SK-N-SH (cell line): ENCODE measurements around the gene RBMS3.

Source experiments
- CHD2 ChIP-seq: fragments of 150-350 bp; IDR thresholded peaks from 2 replicates; pipeline ENCODE4 v1.6.1; 2018; ENCODE audit warnings: low read length; ENCODE audit not compliant: partially characterized antibody
- CTCF ChIP-seq: fragments of 200-600 bp; sonication (generic); IDR thresholded peaks from 2 replicates; pipeline ENCODE4 v1.6.1; 2017; ENCODE audit warnings: antibody characterized with exemption, mild to moderate bottlenecking, moderate library complexity
- EP300 ChIP-seq, 2 experiments: IDR thresholded peaks; 2 replicates each; pipeline versions ENCODE4 v1.4.0 to v1.6.1; 2012; ENCODE audit warnings: borderline replicate concordance in 1 of 2, low read depth in 1 of 2, low read length in 1 of 2
- EZH2phosphoT487 ChIP-seq: fragments of 200-600 bp; sonication (generic); IDR thresholded peaks from 2 replicates; pipeline ENCODE4 v1.6.1; 2017; ENCODE audit warnings: low read depth, mixed run types, mild to moderate bottlenecking, antibody characterized with exemption, moderate library complexity, borderline replicate concordance
- GABPA ChIP-seq: IDR thresholded peaks from 2 replicates; pipeline ENCODE4 v1.4.0; 2012; ENCODE audit warnings: low read depth, mild to moderate bottlenecking
- GATA2 ChIP-seq: sonication (generic); formaldehyde crosslinking; IDR thresholded peaks from 2 replicates; pipeline ENCODE4 v1.5.0; 2020; ENCODE audit warnings: mild to moderate bottlenecking, missing genetic modification reagents
- JUND ChIP-seq: IDR thresholded peaks from 2 replicates; pipeline ENCODE4 v1.4.0; 2012
- POLR2AphosphoS5 ChIP-seq: IDR thresholded peaks from 2 replicates; pipeline ENCODE4 v1.6.1; 2012; ENCODE audit warnings: low read depth, low read length
- RAD21 ChIP-seq: IDR thresholded peaks from 2 replicates; pipeline ENCODE4 v1.6.1; 2012; ENCODE audit warnings: mild to moderate bottlenecking, low read length
- RCOR1 ChIP-seq: fragments of 150-350 bp; IDR thresholded peaks from 2 replicates; pipeline ENCODE4 v1.6.1; 2017; ENCODE audit warnings: antibody characterized with exemption, low read length
- REST ChIP-seq: IDR thresholded peaks from 2 replicates; pipeline ENCODE4 v1.6.1; 2012; ENCODE audit warnings: mild to moderate bottlenecking, low read depth, low read length, moderate library complexity
- TAF1 ChIP-seq: IDR thresholded peaks from 2 replicates; pipeline ENCODE4 v1.6.1; 2012; ENCODE audit warnings: low read depth, mild to moderate bottlenecking, low read length, moderate library complexity, borderline replicate concordance
- USF1 ChIP-seq: IDR thresholded peaks from 2 replicates; pipeline ENCODE4 v1.4.0; 2012; ENCODE audit warnings: low read depth, borderline replicate concordance
- TF ChIP-seq, protein P1 (sequence below): IDR thresholded peaks from 2 replicates; pipeline ENCODE4 v1.4.0; 2012; ENCODE audit warnings: low read depth

GRCh38 chr3:29901097-29901496 lies 620.2 kb downstream of the RBMS3 start:
- TF ChIP-seq GATA2 (no peak), CTCF (no peak), TAF1 (no peak), EZH2phosphoT487 (no peak), JUND (no peak), GABPA (no peak), RAD21 (no peak), CHD2 (no peak), REST (no peak), RCOR1 (no peak), USF1 (no peak), EP300 (IDR thresholded peaks at IDR 0.05; ENCODE audit: borderline replicate concordance in 1 of 2, low read depth in 1 of 2, low read length in 1 of 2) (no peak), POLR2AphosphoS5 (no peak)
- TF ChIP-seq, protein P1, sequence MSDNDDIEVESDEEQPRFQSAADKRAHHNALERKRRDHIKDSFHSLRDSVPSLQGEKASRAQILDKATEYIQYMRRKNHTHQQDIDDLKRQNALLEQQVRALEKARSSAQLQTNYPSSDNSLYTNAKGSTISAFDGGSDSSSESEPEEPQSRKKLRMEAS: no peak
